Suprapubic skin (tissue), 3 donors: ENCODE results near the gene CAVIN4.

ENCODE experiments used
- POLR2A ChIP-seq, 2 donors: fragments of 450-650 bp; IDR thresholded peaks; one replicate each; pipeline ENCODE4 v1.6.1; 2017; ENCODE audit warnings: antibody characterized with exemption in 2 of 2, mild to moderate bottlenecking in 2 of 2, moderate library complexity in 2 of 2
- TF ChIP-seq, protein P1 (sequence below), 2 donors: fragments of 200-600 bp in 1 of 2; fragments of 450-650 bp in 1 of 2; sonication (generic) in 1 of 2; IDR thresholded peaks; one replicate each; pipeline ENCODE4 v1.5.1; 2016 to 2019; ENCODE audit warnings: antibody characterized with exemption in 2 of 2, mild to moderate bottlenecking in 1 of 2, moderate library complexity in 1 of 2

DNA sequence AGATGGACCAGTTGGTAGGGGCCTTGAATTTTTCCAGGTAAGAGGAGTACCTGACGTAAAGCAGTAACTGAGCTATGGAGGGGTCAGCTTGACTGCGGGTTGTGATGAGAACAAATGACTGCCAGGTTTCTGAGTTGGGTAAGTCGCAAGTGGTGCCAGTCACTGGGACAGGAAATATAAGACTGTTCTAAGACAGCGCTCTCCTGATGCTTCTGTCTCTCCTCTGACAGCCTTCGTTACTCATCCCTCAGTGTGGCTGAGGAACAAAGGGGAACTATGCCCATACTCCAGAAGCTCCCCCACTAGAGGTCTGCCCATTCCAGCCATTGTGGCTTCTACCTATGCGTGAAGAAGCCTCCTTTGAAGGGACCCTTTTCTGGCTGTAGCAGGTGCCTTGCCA lies 13.3 kb downstream of the CAVIN4 start:
- TF ChIP-seq POLR2A (IDR thresholded peaks at IDR 0.05): no peak
- TF ChIP-seq, protein P1, sequence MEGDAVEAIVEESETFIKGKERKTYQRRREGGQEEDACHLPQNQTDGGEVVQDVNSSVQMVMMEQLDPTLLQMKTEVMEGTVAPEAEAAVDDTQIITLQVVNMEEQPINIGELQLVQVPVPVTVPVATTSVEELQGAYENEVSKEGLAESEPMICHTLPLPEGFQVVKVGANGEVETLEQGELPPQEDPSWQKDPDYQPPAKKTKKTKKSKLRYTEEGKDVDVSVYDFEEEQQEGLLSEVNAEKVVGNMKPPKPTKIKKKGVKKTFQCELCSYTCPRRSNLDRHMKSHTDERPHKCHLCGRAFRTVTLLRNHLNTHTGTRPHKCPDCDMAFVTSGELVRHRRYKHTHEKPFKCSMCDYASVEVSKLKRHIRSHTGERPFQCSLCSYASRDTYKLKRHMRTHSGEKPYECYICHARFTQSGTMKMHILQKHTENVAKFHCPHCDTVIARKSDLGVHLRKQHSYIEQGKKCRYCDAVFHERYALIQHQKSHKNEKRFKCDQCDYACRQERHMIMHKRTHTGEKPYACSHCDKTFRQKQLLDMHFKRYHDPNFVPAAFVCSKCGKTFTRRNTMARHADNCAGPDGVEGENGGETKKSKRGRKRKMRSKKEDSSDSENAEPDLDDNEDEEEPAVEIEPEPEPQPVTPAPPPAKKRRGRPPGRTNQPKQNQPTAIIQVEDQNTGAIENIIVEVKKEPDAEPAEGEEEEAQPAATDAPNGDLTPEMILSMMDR (IDR thresholded peaks at IDR 0.05): no peak
